HG02938 (cell line): Measurements from ENCODE around the gene A1BG.

Source experiments
- ATAC-seq: cut with Tn5 transposase; IDR thresholded peaks from one replicate; pipeline ENCODE4 v1.9.1; 2021; ENCODE audit warnings: mild to moderate bottlenecking, moderate library complexity; ENCODE audit not compliant: unreplicated experiment

A1BG gene

DNA sequence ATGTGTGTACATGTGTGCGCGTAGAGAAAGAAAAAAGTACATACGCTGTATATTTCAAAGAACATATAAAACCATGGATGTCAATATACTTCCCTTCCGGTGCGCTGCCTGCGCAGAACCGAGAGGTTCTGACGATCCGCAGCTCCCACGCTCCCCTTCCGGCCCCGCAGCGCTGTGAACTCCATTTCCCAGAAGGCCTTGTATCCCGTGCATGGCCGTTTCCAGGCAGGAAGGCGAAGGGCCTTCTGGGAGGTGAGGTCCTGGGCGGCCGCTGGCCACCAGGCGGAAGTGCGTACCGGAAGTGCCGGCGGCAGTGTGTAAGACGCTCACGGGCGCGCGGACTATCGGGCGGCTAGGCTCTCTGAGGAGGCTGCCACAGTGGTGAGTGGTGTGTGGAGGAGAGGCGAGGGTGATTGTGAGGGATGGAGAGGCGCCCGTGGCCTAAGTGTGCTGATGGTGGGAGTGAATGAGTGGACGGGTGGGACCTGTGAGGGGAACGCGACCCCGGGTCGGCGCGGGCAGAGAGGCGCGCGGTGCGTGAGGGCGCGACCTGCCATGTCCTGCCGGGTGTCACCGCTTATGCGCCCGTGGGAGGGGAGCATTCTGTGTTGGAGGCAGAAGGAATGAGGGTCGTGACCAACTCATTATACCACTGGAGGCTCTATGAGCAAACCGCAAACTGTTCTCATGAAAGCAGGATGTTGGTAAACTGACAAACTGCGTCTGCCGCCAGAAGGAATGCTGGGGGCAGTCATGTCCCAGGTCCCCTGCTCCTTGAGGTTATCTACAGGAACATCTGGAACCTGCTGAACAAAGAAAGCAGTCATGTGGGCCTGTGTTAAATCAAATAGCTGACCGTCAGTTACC is 48.0 kb downstream of the A1BG start, which contains the start of gene ERVK3-1:
TSS of gene ERVK3-1 (plus strand) at position 313 of the 867 bp plus-strand sequence. CDS start 6,792 bp downstream, outside the sequence.
- ATAC-seq, result peak; percentile 97

DNA sequence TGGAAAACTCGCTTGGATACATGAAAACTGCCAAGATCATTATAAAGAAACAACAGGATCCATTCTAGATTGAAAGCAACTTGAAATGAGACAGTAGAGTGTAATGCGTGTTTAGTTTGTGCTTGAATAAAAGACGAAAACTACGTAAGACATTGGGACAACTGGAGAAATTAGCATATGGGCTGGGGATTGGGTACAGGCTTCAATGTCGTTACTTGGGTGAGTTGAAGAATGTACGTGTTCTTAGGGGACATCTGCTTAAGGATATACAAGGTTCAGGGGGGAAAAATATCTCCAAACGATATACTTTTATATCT is 48.6 kb downstream of the A1BG start:
- ATAC-seq, result no peak

DNA sequence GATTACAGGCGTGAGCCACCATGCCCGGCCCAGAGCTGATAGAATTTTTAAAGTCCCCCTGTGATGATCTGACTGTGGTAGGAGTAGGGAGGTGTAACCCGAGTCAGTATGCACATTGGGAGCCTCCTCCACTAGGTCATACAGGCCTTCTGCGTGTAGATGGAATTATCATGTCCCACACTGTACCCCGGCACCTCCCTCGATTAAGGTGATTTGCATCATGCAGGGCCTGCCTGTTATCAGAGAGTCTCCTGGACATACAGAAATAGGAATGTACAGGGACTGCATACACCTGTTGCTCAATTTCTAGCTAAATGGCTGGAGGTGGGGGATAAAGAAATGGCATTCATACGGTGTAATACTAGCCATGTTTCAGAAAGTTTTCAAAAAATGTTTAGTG is 49.0 kb downstream of the A1BG start:
- ATAC-seq, result no peak

DNA sequence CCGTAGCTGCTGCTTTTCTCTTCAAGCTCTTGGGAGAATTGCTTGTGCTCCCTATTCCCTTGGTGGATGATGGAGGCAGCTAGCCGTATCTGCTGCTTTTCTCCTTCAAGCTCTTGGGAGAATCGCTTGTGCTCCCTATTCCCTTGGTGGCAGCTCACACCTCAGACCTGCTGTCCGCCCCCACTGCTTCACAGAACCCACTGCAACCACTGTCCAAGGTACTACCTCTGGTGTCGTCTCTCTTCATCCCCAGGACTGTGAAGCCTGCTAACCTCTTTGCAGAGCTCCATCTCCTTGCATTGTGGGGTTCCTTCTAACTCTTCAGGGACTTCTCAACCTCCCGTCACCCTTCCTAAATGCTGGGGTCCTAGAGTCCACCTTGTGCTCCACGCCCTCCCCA is 52.7 kb downstream of the A1BG start:
- no peak for ATAC-seq

DNA sequence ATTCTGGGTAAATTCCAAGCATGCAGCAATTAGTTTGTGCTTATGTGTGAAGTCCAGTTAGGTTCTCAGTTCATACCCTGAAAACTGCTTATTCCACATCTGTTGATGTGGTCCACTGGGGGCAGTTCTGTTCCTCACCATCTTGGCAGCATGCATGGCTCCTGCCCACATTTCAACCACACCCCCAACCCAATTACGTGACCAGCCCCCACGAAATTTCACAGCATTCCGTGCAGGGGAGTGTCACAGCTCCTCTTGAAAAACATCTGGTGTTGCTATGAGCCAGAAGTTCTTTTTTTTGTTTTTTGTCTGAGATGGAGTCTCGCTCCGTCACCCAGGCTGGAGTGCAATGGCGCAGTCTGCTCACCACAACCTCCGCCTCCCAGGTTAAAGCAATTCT is 57.2 kb downstream of the A1BG start:
- ATAC-seq, result no peak
